OCI-LY3 (cell line): ENCODE data around the gene TNRC6C.
"Not testable (repeated sequence)": the region's sequence is repeated elsewhere in the genome, so short reads cannot be mapped to it uniquely, and the experiment has no call there.

Experiments used
- H2AFZ ChIP-seq: fragments of 200-600, 300-600 bp; shearing (Covaris generic); 2 replicates; pipeline ENCODE4 v1.6.0; 2014; ENCODE audit warnings: antibody characterized with exemption, low read depth, low read length
- H3K27ac ChIP-seq: fragments of 200-600, 300-600 bp; sonication (generic); 2 replicates; pipeline ENCODE4 v1.5.1; 2014; ENCODE audit warnings: mild to moderate bottlenecking, low read length, moderate library complexity, mixed read lengths
- H3K27me3 ChIP-seq: fragments of 200-600, 300-600 bp; sonication (generic); 2 replicates; pipeline ENCODE4 v1.6.1; 2014; ENCODE audit warnings: low read depth, low read length, mixed read lengths
- H3K36me3 ChIP-seq: fragments of 200-600, 300-600 bp; sonication (generic); replicated peaks from 2 replicates; pipeline ENCODE3; 2014; ENCODE audit warnings: low read depth, low read length, mixed read lengths
- H3K4me1 ChIP-seq: fragments of 300-600, 200-600 bp; sonication (generic); 2 replicates; pipeline ENCODE4 v1.6.1; 2014; ENCODE audit warnings: low read length, mixed read lengths
- H3K4me2 ChIP-seq: fragments of 200-600, 300-600 bp; sonication (generic); 2 replicates; pipeline ENCODE4 v1.6.1; 2014; ENCODE audit warnings: low read length, mixed read lengths
- H3K4me3 ChIP-seq: fragments of 300-600, 200-600 bp; sonication (generic); 2 replicates; pipeline ENCODE4 v1.5.1; 2014; ENCODE audit warnings: antibody characterized with exemption, mild to moderate bottlenecking, low read length, moderate library complexity
- H3K79me2 ChIP-seq: fragments of 300-600, 200-600 bp; shearing (Covaris generic); 2 replicates; pipeline ENCODE4 v1.6.1; 2014; ENCODE audit warnings: mild to moderate bottlenecking, low read length, mixed read lengths
- H3K9ac ChIP-seq: fragments of 300-600, 200-600 bp; shearing (Covaris generic); 2 replicates; pipeline ENCODE4 v1.6.0; 2014; ENCODE audit warnings: mild to moderate bottlenecking, low read length, moderate library complexity
- H3K9me3 ChIP-seq: fragments of 200-600, 300-600 bp; shearing (Covaris generic); 2 replicates; pipeline ENCODE4 v1.6.1; 2014; ENCODE audit warnings: low read length, mixed read lengths; ENCODE audit not compliant: insufficient read depth
- H4K20me1 ChIP-seq: fragments of 200-600, 300-600 bp; sonication (generic); 2 replicates; pipeline ENCODE4 v1.6.1; 2016; ENCODE audit warnings: low read length, mixed read lengths; ENCODE audit not compliant: insufficient read depth
- EZH2phosphoT487 ChIP-seq: fragments of 200-600 bp; shearing (Covaris generic); IDR thresholded peaks from 2 replicates; pipeline ENCODE4 v1.6.1; 2018; ENCODE audit warnings: antibody characterized with exemption, mixed run types, low read depth
- TF ChIP-seq, protein P1 (sequence below): fragments of 200-600, 300-600 bp; sonication (generic); IDR thresholded peaks from 2 replicates; pipeline ENCODE4 v1.5.1; 2014; ENCODE audit warnings: antibody characterized with exemption, low read length, low read depth

Gene TNRC6C

DNA sequence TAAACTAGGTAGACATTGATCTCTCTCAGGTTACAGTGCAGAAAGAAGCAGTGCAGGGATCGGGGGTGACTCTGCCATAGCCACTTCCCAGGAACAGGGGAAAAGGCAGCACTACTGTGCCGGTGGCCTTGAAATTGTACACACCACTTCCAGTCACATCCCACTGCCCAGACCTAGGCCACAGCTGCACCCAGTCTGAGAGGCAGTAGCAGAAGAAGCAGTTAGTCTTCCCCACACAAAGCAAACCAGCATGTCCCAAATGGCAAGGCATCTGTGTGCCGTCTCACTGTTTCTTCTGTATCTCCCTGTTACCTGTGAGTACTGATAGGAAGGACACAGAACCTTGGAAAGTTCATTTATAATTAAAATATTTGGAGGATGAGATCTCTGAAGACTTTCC, 123.0 kb downstream of the TNRC6C start:
- Histone ChIP-seq H4K20me1 (no peaks in the 10 kb centered on the region), H3K27me3 (peaks cover 22% of the 10 kb centered on the region), H3K9ac (no peak overlapping the region), H3K4me1 (no peaks in the 10 kb centered on the region), H3K4me3 (no peak overlapping the region), H3K79me2 (no peaks in the 10 kb centered on the region), H2AFZ (no peak overlapping the region), H3K9me3 (no peaks in the 10 kb centered on the region), H3K4me2 (no peak overlapping the region), H3K36me3 (no peaks in the 10 kb centered on the region), H3K27ac (no peak overlapping the region)
- no peak for TF ChIP-seq EZH2phosphoT487
- TF ChIP-seq, protein P1, sequence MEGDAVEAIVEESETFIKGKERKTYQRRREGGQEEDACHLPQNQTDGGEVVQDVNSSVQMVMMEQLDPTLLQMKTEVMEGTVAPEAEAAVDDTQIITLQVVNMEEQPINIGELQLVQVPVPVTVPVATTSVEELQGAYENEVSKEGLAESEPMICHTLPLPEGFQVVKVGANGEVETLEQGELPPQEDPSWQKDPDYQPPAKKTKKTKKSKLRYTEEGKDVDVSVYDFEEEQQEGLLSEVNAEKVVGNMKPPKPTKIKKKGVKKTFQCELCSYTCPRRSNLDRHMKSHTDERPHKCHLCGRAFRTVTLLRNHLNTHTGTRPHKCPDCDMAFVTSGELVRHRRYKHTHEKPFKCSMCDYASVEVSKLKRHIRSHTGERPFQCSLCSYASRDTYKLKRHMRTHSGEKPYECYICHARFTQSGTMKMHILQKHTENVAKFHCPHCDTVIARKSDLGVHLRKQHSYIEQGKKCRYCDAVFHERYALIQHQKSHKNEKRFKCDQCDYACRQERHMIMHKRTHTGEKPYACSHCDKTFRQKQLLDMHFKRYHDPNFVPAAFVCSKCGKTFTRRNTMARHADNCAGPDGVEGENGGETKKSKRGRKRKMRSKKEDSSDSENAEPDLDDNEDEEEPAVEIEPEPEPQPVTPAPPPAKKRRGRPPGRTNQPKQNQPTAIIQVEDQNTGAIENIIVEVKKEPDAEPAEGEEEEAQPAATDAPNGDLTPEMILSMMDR: no peak

DNA sequence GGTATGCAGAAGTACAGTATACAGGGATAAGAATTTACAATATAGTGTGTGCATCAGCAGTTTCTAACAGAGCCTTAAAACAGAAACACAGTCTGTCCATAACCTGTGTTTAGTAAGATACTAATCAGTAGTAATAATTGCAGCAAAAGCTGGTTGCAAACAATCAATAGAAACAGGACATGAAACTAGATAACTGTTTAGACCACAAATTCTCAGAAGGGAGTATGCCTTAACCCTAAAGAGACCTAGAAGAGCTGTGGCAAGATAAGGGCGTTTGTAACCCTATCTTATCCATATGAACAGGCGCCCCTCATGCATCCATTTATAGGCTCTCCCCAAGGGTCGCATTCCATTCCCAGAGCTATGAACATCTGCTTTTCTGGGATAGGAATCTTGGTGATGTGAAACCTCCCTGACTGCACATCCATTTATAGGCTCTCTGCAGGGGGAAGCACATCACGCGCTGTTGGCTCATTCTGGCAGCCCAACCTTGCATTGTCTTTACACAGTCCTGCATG, 123.9 kb downstream of the TNRC6C start:
- not testable (repeated sequence) for H3K79me2 ChIP-seq, H3K9me3 ChIP-seq, H3K4me2 ChIP-seq, H3K9ac ChIP-seq, H3K27ac ChIP-seq, H4K20me1 ChIP-seq, H3K4me3 ChIP-seq, H3K4me1 ChIP-seq, H2AFZ ChIP-seq, H3K36me3 ChIP-seq
- peaks cover 15% of the 10 kb centered on the region for H3K27me3 ChIP-seq

DNA sequence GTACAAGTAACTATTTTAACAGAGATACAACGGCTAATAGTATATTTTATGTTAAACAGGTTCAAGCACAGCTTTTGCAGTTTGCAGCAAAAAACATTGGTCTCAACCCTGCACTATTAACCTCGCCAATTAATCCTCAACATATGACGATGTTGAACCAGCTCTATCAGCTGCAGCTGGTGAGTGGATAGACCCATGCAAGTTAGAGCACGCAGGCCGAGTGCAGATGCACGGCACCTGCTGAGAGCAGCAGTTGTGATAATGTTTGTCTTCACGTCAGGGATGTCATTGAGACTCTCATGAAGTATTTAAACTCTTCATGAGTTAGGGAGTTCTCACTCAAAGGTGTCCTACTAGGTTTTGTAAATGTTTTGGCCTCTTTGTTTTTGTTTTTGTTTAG, 124.5 kb downstream of the TNRC6C start:
- Histone ChIP-seq H3K27me3 (peaks cover 12% of the 10 kb centered on the region), H3K79me2 (no peaks in the 10 kb centered on the region), H3K4me3 (no peak overlapping the region), H3K36me3 (no peaks in the 10 kb centered on the region), H3K4me1 (no peaks in the 10 kb centered on the region), H4K20me1 (no peaks in the 10 kb centered on the region), H3K9me3 (no peaks in the 10 kb centered on the region), H3K4me2 (no peak overlapping the region), H3K9ac (no peak overlapping the region), H2AFZ (no peak overlapping the region), H3K27ac (no peak overlapping the region)
- TF ChIP-seq EZH2phosphoT487: no peak
- TF ChIP-seq, protein P1: no peak

DNA sequence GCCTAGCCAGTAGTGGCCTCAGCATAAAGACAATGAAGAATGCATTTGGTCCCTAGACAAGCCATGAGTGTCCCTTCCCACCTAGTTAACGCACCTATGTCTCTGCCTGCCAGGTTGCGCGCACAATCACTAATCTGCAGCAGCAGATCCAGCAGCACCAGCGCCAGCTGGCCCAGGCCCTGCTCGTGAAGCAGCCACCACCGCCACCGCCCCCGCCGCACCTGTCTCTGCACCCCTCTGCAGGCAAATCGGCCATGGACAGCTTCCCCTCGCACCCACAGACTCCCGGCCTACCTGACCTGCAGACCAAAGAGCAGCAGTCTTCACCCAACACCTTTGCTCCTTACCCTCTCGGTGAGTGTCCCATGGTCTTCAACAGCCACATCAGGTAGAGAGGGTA, 128.2 kb downstream of the TNRC6C start:
- Histone ChIP-seq H3K36me3 (no peaks in the 10 kb centered on the region), H4K20me1 (no peaks in the 10 kb centered on the region)

More for the DNA sequence above, 128.2 kb downstream of the TNRC6C start:
- no peak overlapping the region for H3K9ac ChIP-seq
- H2AFZ ChIP-seq: no peak overlapping the region
- H3K4me2 ChIP-seq: no peak overlapping the region
- H3K9me3 ChIP-seq: no peaks in the 10 kb centered on the region
- no peak for TF ChIP-seq EZH2phosphoT487
- TF ChIP-seq, protein P1: no peak
- H3K27ac ChIP-seq: no peak overlapping the region
- peaks cover 9% of the 10 kb centered on the region for H3K27me3 ChIP-seq
- no peaks in the 10 kb centered on the region for H3K79me2 ChIP-seq
- H3K4me3 ChIP-seq: no peak overlapping the region
- H3K4me1 ChIP-seq: peaks cover 6% of the 10 kb centered on the region
